HG03460 (cell line): ENCODE measurements around the gene CCNL2.
"Not testable (repeated sequence)": the region's sequence is repeated elsewhere in the genome, so short reads cannot be mapped to it uniquely, and the experiment has no call there.

Experiments
- ATAC-seq: cut with Tn5 transposase; IDR thresholded peaks from one replicate; pipeline ENCODE4 v1.9.1; 2021; ENCODE audit not compliant: unreplicated experiment

The CCNL2 gene

GRCh38 chr1:1432274-1432950, 33.3 kb upstream of the CCNL2 start:
- ATAC-seq = no peak

GRCh38 chr1:1431845-1432273, 32.7 kb upstream of the CCNL2 start:
- ATAC-seq = no peak

- no peak for ATAC-seq
Measured at GRCh38 chr1:1430992-1431844, 32.1 kb upstream of the CCNL2 start.

- ATAC-seq = no peak
Measured at GRCh38 chr1:1430114-1430982, 31.2 kb upstream of the CCNL2 start.

- ATAC-seq = no peak
Measured at GRCh38 chr1:1429671-1430073, 30.5 kb upstream of the CCNL2 start.

- ATAC-seq = not testable (repeated sequence)
Measured at GRCh38 chr1:1428967-1429366, 29.8 kb upstream of the CCNL2 start.

- no peak for ATAC-seq
Measured at GRCh38 chr1:1428174-1428573, 29.0 kb upstream of the CCNL2 start.

- no peak for ATAC-seq
Measured at GRCh38 chr1:1427820-1428148, 28.6 kb upstream of the CCNL2 start.

- no peak for ATAC-seq
Measured at GRCh38 chr1:1427106-1427819, 28.1 kb upstream of the CCNL2 start.

GRCh38 chr1:1426496-1427105, 27.5 kb upstream of the CCNL2 start:
- no peak for ATAC-seq

- ATAC-seq = no peak
Measured at GRCh38 chr1:1425753-1426495, 26.8 kb upstream of the CCNL2 start.

GRCh38 chr1:1425426-1425752, 26.3 kb upstream of the CCNL2 start:
- ATAC-seq = no peak

- no peak for ATAC-seq
Measured at GRCh38 chr1:1424707-1425106, 25.6 kb upstream of the CCNL2 start.

- no peak for ATAC-seq
Measured at GRCh38 chr1:1423245-1423597, 24.1 kb upstream of the CCNL2 start.

- ATAC-seq = no peak
Measured at GRCh38 chr1:1422465-1423244, 23.5 kb upstream of the CCNL2 start.

GRCh38 chr1:1421907-1422464, 22.9 kb upstream of the CCNL2 start:
- ATAC-seq = no peak

GRCh38 chr1:1421147-1421906, 22.2 kb upstream of the CCNL2 start, which contains the start of gene ANKRD65:
Gene ANKRD65, minus strand, starts transcription at chr1:1421276. Its CDS starts 271 bp downstream, at chr1:1421005.
- ATAC-seq = no peak

GRCh38 chr1:1420654-1421141, 21.6 kb upstream of the CCNL2 start:
- no peak for ATAC-seq
